Aorta (tissue), 5 donors: ENCODE data around the gene SLIT3. TPM values are rescaled to one million over a fixed set of nuclear protein-coding genes. Genes with fewer than 3 reads are reported as not detected.

Experiments
- ATAC-seq: fragments of 200-7000 bp; cut with Tn5 transposase; one replicate; pipeline ENCODE4 v1.9.1; 2022; ENCODE audit warnings: moderate library complexity; ENCODE audit not compliant: low FRiP score
- DNase-seq, 2 donors: peaks; one replicate each; pipeline ENCODE4 v3.0.0-alpha.2; 2020
- H3K27ac ChIP-seq, 2 donors: one replicate each; pipeline ENCODE4 v1.5.1; 2013; ENCODE audit warnings: low read length in 2 of 2, mild to moderate bottlenecking in 2 of 2, moderate library complexity in 2 of 2, control low read depth in 1 of 2, inconsistent platforms in 1 of 2, low read depth in 1 of 2
- H3K27me3 ChIP-seq, 2 donors: one replicate each; pipeline ENCODE4 v1.6.1; 2013; ENCODE audit warnings: control low read depth in 1 of 2, low read length in 1 of 2, mild to moderate bottlenecking in 1 of 2, moderate library complexity in 1 of 2; ENCODE audit not compliant: insufficient read depth in 2 of 2, control insufficient read depth in 1 of 2
- H3K36me3 ChIP-seq, 2 donors: one replicate each; pipeline ENCODE4 v1.6.1; 2013; ENCODE audit warnings: control low read depth in 1 of 2, low read length in 1 of 2, mild to moderate bottlenecking in 1 of 2; ENCODE audit not compliant: insufficient read depth in 2 of 2, control insufficient read depth in 1 of 2
- H3K4me1 ChIP-seq, 2 donors: one replicate each; pipeline ENCODE4 v1.6.1; 2013; ENCODE audit warnings: low read length in 2 of 2, control low read depth in 1 of 2, mild to moderate bottlenecking in 1 of 2, moderate library complexity in 1 of 2; ENCODE audit not compliant: insufficient read depth in 2 of 2, control insufficient read depth in 1 of 2
- H3K4me3 ChIP-seq, 2 donors: one replicate each; pipeline ENCODE4 v1.5.1; 2013; ENCODE audit warnings: low read length in 2 of 2, control low read depth in 1 of 2, mild to moderate bottlenecking in 1 of 2
- H3K9me3 ChIP-seq: one replicate; pipeline ENCODE4 v1.6.1; 2013; ENCODE audit warnings: mild to moderate bottlenecking, low read length; ENCODE audit not compliant: control insufficient read depth
- WGBS, 2 donors: extraction: QIAGEN DNeasy Blood & Tissue Kit; methylation state at CpG; one replicate each; pipeline ENCODE4 v1.1.7; 2013; 5-methylcytosine and 5-hydroxymethylcytosine counted together
- intact Hi-C, 2 donors: fragments of 100-400 bp; cut with DNase I; formaldehyde crosslinking; loops; one replicate each; pipeline versions ENCODE4 v1.14.2 to v1.15.0; 2022
- polyA plus RNA-seq, 2 donors: library from polyadenylated mRNA; stranded (reverse); fragments of 200-250 nt; gene quantifications; one replicate each; pipeline ENCODE4 v1.2.3, GENCODE V29; 2013
- total RNA-seq, 2 donors: library from RNA; stranded (reverse); fragmentation: NEBNext Ultra II Directional; extraction: Animal tissue kit (Norgen Biotek cat#: 25700); gene quantifications; one replicate each; pipeline ENCODE4 v1.2.1, GENCODE V29; 2021
- donor health status: healthy with polysubstance abuse.
- donor health status: Bipolar disorder and iron deficiency.
- donor health status: DM: no; HTN: no; CAD: no.
- donor health status: DM: no; HTN: no; CAD: no.
- donor health status: DM: yes; HTN: yes; CAD: no.

The SLIT3 gene
- total and polyA plus RNA-seq, 4 donors = 8.6 to 108 (median 77.0) TPM

DNA sequence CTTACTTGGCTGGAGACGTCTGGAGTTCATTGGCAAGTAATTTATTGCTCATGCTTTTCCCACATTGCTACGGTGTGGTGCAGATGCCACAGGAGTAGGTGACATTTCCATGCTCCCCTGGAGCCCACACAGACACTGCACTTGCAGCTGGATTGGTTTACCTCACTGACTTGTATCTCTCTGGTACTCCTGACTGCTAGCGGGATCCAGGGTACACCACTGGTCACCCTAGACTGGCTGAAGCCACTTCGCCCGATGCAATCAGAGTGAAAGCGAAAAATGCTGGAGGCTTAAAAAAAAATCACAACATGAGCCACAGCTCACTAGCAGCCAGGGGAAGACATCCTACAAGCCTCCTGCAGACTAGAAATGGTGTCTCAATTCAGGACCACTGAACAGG lies 32.6 kb upstream of the SLIT3 start:
- no peak overlapping the region for H3K4me3 ChIP-seq
- DNase-seq (no peak), ATAC-seq (no peak)
- no peaks in the 10 kb centered on the region for H3K9me3 ChIP-seq
- no peaks in the 10 kb centered on the region for H3K27me3 ChIP-seq
- H3K27ac ChIP-seq = no peak overlapping the region
- no peaks in the 10 kb centered on the region for H3K4me1 ChIP-seq
- intact Hi-C loops = no loop called here
- H3K36me3 ChIP-seq = no peaks in the 10 kb centered on the region
- WGBS, 2 donors = 63 to 70% methylated on average over 6 of the region's 6 CpGs

DNA sequence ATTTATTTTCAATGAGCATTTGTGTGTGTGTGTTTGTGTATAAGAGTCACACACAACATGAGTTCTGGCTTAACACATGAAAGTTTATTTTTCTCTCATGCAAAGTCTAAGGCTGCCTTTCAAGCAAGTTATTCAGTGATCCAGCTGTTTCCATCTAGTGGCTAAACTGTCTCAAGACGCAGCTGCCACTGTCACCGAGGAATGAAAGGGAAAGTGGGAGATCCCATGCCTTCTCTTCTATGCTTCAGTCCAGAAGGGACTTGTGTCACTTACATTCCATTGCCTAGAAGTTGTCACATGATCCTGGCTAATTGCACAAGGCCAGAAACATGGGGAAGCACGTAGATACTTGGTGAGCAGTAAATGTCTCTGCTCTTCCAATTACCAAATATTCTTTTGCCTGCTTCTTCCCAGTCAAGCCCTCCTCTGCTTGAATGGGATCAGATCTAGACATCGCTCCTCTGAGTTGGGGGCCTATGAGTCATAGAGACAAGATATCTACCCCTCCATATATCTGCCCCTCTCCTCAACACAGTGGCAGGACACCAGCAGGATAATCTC lies 30.4 kb upstream of the SLIT3 start:
- ATAC-seq (no peak), DNase-seq (no peak)
- H3K36me3 ChIP-seq = no peaks in the 10 kb centered on the region
- no peak overlapping the region for H3K4me3 ChIP-seq
- no peaks in the 10 kb centered on the region for H3K27me3 ChIP-seq
- intact Hi-C loops = no loop called here
- H3K9me3 ChIP-seq = no peaks in the 10 kb centered on the region
- 53 to 59% methylated on average over 4 of the region's 4 CpGs for WGBS, 2 donors
- no peak overlapping the region for H3K27ac ChIP-seq
- H3K4me1 ChIP-seq = no peaks in the 10 kb centered on the region

DNA sequence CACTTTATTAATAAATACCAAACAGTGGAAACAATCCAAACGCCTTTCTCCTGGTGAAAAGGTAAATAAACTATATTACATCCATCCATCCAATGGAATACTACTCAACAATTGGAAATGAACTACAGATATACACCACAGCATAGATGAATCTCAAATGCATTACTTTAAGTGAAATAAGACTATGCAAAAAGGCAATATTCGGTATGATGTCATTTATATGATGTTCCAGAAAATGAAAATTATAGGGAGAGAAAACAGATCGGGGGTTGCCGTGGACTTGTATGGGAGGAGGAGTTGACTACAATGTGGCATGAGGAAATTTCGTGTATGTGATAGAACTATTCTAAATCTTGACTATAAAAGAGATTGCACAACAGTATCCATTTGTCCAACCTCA lies 27.5 kb upstream of the SLIT3 start:
- DNase-seq (no peak), ATAC-seq (no peak)
- Histone ChIP-seq H3K4me3 (no peak overlapping the region), H3K27ac (no peak overlapping the region), H3K4me1 (no peaks in the 10 kb centered on the region), H3K9me3 (no peaks in the 10 kb centered on the region), H3K36me3 (no peaks in the 10 kb centered on the region), H3K27me3 (no peaks in the 10 kb centered on the region)
- WGBS, 2 donors = 85 to 87% methylated on average over 5 of the region's 5 CpGs
- intact Hi-C loops = no loop called here

DNA sequence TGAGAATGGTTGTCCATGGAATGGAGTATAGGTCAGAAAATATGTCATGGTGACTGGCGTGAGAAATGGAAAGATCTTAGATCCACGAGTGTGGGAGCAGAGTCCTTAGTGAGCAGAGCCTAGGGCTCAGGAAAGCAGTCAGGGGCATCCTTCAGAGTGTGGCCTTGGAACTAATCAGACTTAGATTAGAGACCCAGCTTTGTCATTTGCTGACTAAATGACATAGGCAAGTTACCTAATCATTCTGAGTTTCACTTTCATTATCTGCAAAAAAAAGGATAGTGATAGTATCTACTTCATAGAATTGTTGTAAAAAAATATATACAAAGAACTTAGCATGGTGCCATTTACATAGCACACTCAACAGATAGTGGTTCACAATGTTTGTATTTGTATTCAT lies 24.3 kb upstream of the SLIT3 start:
- no peak for DNase-seq
- Histone ChIP-seq H3K27ac (no peak overlapping the region), H3K9me3 (no peaks in the 10 kb centered on the region), H3K4me1 (no peaks in the 10 kb centered on the region), H3K4me3 (no peak overlapping the region), H3K36me3 (no peaks in the 10 kb centered on the region), H3K27me3 (no peaks in the 10 kb centered on the region)
- WGBS, 2 donors = 83 to 84% methylated on average over 2 of the region's 2 CpGs
- no peak for ATAC-seq
- intact Hi-C loops = no loop called here

DNA sequence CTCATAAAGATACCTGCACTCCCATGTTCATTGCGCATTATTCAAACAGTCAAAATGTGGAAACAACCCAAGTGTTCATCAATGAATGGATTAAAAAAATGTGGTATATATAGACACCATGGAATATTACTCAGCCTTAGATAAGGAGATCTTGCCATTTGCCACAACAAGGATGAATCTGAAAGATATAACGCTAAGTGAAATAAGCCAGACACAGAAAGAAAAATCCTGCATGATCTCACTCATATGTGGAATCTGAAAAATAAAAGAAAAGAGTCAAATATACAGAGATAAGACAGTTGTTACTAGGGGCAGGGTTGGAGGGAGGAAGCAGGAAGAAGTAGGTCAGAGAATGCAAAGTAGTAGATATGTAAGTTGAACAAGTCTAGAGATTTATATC lies 17.6 kb upstream of the SLIT3 start:
- 86 to 88% methylated on average over 2 of the region's 2 CpGs for WGBS, 2 donors
- no peak overlapping the region for H3K4me3 ChIP-seq
- no peak overlapping the region for H3K27ac ChIP-seq
- intact Hi-C loops = no loop called here
- H3K36me3 ChIP-seq = no peaks in the 10 kb centered on the region
- no peaks in the 10 kb centered on the region for H3K9me3 ChIP-seq
- no peak for DNase-seq
- no peaks in the 10 kb centered on the region for H3K4me1 ChIP-seq
- H3K27me3 ChIP-seq = no peaks in the 10 kb centered on the region
- no peak for ATAC-seq

DNA sequence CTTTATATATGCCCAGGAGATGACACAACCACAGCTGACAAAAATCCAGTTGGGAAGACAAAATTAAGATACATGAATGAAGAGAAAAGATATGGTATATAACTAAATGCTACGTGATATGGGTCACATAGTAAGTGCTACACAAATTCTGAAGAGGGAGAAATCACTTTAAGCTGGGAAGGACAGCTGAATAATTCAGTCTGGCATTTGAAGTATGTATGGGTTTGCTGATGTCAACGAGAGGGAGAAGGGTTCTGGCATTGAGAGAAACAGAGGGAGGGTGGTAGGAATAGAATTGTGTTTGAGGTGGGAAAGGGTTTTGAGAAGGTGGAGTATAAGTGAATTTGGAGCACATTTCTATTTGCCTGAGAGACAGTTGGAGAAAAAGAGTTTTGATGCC lies 6.7 kb upstream of the SLIT3 start:
- intact Hi-C loops = loop anchor here (10.0 kb wide), 3 partner anchors 237 to 623 kb away; partner anchors contain the start of gene SPDL1 (in 1 of the 2)
- Histone ChIP-seq H3K4me3 (no peak overlapping the region), H3K36me3 (no peaks in the 10 kb centered on the region), H3K27ac (no peak overlapping the region), H3K27me3 (peaks cover 0 to 1% of the 10 kb centered on the region in 2 donors), H3K9me3 (no peaks in the 10 kb centered on the region), H3K4me1 (no peaks in the 10 kb centered on the region)
- DNase-seq (no peak), ATAC-seq (no peak)
- 43 to 44% methylated on average over 2 of the region's 2 CpGs for WGBS, 2 donors

DNA sequence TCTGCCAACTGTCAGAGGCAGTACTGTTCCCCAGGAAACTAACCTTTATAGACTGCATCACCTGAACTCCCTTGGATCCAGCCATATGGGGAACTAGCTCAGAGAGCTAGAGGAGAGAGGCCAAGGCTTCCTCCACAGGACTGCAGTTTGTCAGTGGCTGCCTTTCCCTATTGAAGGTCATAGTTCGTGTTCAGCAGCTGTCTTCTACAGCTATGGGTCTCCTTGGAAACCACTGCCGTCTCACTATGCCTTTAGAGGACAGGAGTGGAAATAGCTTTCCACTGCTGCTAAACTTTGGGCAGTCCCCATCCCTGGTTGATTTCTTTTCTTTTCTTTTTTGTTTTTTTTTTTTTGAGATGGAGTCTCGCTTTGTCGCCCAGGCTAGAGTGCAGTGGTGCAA lies 4.4 kb upstream of the SLIT3 start:
- H3K27ac ChIP-seq = no peak overlapping the region
- H3K27me3 ChIP-seq = peaks cover 0 to 1% of the 10 kb centered on the region in 2 donors
- H3K4me1 ChIP-seq = no peaks in the 10 kb centered on the region
- no peak overlapping the region for H3K4me3 ChIP-seq
- H3K9me3 ChIP-seq = no peaks in the 10 kb centered on the region
- 97% methylated on average over 4 of the region's 4 CpGs for WGBS, 2 donors
- intact Hi-C loops = loop anchor here (10.0 kb wide), 3 partner anchors 239 to 621 kb away; partner anchors contain the start of gene SPDL1 (in 1 of the 2)
- ATAC-seq (no peak), DNase-seq (no peak)
- H3K36me3 ChIP-seq = no peaks in the 10 kb centered on the region

DNA sequence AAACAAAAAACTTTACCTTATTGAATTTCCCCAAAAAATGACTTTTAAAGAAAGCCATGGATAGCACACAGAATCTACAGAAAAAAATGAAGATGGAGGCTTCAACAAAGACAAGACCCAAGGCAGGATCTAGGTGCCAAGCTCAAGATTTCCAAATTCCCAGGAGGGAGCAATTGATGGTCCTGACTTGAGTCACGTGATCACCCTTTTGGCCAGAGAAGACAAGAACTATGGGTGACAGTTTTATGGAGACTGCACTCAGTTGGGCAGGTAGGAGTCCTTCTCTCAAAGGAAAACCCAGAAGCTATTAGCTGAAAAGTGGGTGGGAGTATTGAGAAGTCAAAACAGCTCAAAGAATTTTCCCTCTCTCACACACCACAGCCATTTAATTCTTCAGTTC lies 3.2 kb upstream of the SLIT3 start:
- Histone ChIP-seq H3K9me3 (no peaks in the 10 kb centered on the region), H3K27ac (no peak overlapping the region), H3K4me3 (no peak overlapping the region), H3K4me1 (peaks cover 0 to 2% of the 10 kb centered on the region in 2 donors), H3K36me3 (no peaks in the 10 kb centered on the region), H3K27me3 (peaks cover 0 to 1% of the 10 kb centered on the region in 2 donors)
- 89 to 91% methylated on average over 1 of the region's 1 CpG for WGBS, 2 donors
- ATAC-seq = no peak
- no peak for DNase-seq
- intact Hi-C loops = loop anchor here (5.0 to 10.0 kb wide), 6 partner anchors 241 to 622 kb away; partner anchors contain the start of gene SPDL1 (in 1 of the 2)

DNA sequence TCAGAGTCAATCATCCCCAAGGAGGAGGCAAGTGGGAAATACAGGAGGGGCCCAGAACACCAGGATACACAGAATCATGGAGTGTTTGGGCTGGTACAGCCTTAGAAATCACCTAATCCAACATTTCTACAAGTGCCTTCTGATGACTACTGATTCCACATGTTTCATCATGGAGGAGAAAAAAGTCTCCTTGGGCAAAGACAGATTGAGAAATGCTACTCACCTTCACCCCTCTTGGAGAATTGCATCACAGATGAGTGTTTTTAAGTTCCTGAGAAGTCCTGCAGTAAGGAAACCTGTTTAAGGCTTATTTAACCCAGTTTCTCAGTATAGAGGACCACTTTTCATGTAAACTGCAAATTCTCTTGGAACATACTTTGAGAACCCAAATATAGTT lies 2.2 kb upstream of the SLIT3 start:
- Histone ChIP-seq H3K4me1 (peaks cover 0 to 4% of the 10 kb centered on the region in 2 donors), H3K27ac (no peak overlapping the region), H3K4me3 (no peak overlapping the region), H3K27me3 (peaks cover 0 to 1% of the 10 kb centered on the region in 2 donors), H3K36me3 (no peaks in the 10 kb centered on the region), H3K9me3 (no peaks in the 10 kb centered on the region)
- DNase-seq (no peak), ATAC-seq (no peak)
- intact Hi-C loops = loop anchor here (2.0 to 10.0 kb wide), 7 partner anchors 242 to 621 kb away; partner anchors contain the start of gene SPDL1 (in 1 of the 2)
